ENCODE measurements around the gene IFT122.

IFT122 gene

DNA sequence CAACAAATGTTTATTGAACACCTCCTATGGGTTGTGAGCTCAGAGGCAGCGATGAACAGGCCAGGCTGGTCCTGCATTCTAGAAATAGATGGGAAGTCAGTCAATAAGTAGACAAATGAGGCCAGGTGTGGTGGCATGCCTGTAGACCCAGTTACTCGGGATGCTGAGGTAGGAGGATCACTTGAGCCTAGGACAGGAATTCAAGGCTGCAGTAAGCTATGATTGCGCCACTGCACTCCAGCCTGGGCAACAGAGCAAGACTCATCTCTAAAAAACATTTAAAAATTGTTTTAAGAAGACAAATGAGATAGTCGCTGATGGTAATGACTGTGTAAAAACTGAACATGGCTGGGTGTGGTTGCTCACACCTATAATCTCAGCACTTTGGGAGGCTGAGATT lies 84.1 kb downstream of the IFT122 start:
- no peak for TF ChIP-seq CTCF (IDR thresholded peaks at IDR 0.05; ENCODE audit: borderline replicate concordance, insufficient read depth, low read depth, low read length)
- no peak overlapping the region for H3K4me3 ChIP-seq (ENCODE audit: low read depth, low read length)

- H3K4me3 ChIP-seq (ENCODE audit: low read depth, low read length): no peak overlapping the region
- no peak for TF ChIP-seq CTCF (IDR thresholded peaks at IDR 0.05; ENCODE audit: borderline replicate concordance, insufficient read depth, low read depth, low read length)
Measured at GRCh38 chr3:129525341-129525968, 85.4 kb downstream of the IFT122 start.

GRCh38 chr3:129526121-129526900 lies 86.3 kb downstream of the IFT122 start:
- TF ChIP-seq CTCF (IDR thresholded peaks at IDR 0.05; ENCODE audit: borderline replicate concordance, insufficient read depth, low read depth, low read length): no peak
- no peak overlapping the region for H3K4me3 ChIP-seq (ENCODE audit: low read depth, low read length)

GRCh38 chr3:129527262-129527661 lies 87.2 kb downstream of the IFT122 start:
- no peak for TF ChIP-seq CTCF (IDR thresholded peaks at IDR 0.05; ENCODE audit: borderline replicate concordance, insufficient read depth, low read depth, low read length)

DNA sequence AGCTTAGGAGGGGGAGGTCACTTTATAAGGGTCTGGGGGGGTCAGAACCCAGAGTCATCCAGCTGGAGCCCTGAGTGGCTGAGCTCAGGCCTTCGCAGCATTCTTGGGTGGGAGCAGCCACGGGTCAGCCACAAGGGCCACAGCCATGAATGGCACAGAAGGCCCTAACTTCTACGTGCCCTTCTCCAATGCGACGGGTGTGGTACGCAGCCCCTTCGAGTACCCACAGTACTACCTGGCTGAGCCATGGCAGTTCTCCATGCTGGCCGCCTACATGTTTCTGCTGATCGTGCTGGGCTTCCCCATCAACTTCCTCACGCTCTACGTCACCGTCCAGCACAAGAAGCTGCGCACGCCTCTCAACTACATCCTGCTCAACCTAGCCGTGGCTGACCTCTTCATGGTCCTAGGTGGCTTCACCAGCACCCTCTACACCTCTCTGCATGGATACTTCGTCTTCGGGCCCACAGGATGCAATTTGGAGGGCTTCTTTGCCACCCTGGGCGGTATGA lies 88.6 kb downstream of the IFT122 start, which contains the start of gene RHO:
Gene RHO (plus strand): TSS at position 51 of the 512 bp plus-strand sequence. CDS start 95 bp downstream, at position 146.
- TF ChIP-seq CTCF (IDR thresholded peaks at IDR 0.05; ENCODE audit: borderline replicate concordance, insufficient read depth, low read depth, low read length): no peak

More at GRCh38 chr3:129527262-129527661, 87.2 kb downstream of the IFT122 start:
- no peak overlapping the region for H3K4me3 ChIP-seq (ENCODE audit: low read depth, low read length)

DNA sequence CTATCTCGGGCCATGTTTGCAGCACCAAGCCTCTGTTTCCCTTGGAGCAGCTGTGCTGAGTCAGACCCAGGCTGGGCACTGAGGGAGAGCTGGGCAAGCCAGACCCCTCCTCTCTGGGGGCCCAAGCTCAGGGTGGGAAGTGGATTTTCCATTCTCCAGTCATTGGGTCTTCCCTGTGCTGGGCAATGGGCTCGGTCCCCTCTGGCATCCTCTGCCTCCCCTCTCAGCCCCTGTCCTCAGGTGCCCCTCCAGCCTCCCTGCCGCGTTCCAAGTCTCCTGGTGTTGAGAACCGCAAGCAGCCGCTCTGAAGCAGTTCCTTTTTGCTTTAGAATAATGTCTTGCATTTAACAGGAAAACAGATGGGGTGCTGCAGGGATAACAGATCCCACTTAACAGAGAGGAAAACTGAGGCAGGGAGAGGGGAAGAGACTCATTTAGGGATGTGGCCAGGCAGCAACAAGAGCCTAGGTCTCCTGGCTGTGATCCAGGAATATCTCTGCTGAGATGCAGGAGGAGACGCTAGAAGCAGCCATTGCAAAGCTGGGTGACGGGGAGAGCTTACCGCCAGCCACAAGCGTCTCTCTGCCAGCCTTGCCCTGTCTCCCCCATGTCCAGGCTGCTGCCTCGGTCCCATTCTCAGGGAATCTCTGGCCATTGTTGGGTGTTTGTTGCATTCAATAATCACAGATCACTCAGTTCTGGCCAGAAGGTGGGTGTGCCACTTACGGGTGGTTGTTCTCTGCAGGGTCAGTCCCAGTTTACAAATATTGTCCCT lies 89.6 kb downstream of the IFT122 start:
- H3K4me3 ChIP-seq (ENCODE audit: low read depth, low read length): no peak overlapping the region
- no peak for TF ChIP-seq CTCF (IDR thresholded peaks at IDR 0.05; ENCODE audit: borderline replicate concordance, insufficient read depth, low read depth, low read length)

More for the DNA sequence above, 88.6 kb downstream of the IFT122 start, which contains the start of gene RHO:
- H3K4me3 ChIP-seq (ENCODE audit: low read depth, low read length): no peak within 1 kb of the TSS
